ENCODE data around the gene ENOSF1. TPM values are rescaled to one million over a fixed set of nuclear protein-coding genes. Genes with fewer than 3 reads are reported as not detected.

The ENOSF1 gene
- polyA plus RNA-seq, 2 of the 4 experiments (the other 2 are of a cell fraction) = 27.3 to 30.0 TPM

GRCh38 chr18:711657-712400, 601 bp downstream of the ENOSF1 start (continued):
- TF ChIP-seq HMGXB4 (CRISPR knock-in tag; IDR thresholded peaks at IDR 0.05; ENCODE audit: borderline replicate concordance) = no peak
- TF ChIP-seq CHD4 (IDR thresholded peaks at IDR 0.05; ENCODE audit: borderline replicate concordance) = no peak
- TF ChIP-seq CHD2 (IDR thresholded peaks at IDR 0.05; ENCODE audit: low read length, partially characterized antibody) = no peak
- no peak for TF ChIP-seq MYC (IDR thresholded peaks at IDR 0.05; ENCODE audit: borderline replicate concordance, low read length)
- no peak for TF ChIP-seq POLR2AphosphoS2 (conservative IDR thresholded peaks at IDR 0.05; ENCODE audit: low read length)
- TF ChIP-seq NFE2L2 (conservative IDR thresholded peaks at IDR 0.05; ENCODE audit: low read length) = no peak
- TF ChIP-seq, protein P1, sequence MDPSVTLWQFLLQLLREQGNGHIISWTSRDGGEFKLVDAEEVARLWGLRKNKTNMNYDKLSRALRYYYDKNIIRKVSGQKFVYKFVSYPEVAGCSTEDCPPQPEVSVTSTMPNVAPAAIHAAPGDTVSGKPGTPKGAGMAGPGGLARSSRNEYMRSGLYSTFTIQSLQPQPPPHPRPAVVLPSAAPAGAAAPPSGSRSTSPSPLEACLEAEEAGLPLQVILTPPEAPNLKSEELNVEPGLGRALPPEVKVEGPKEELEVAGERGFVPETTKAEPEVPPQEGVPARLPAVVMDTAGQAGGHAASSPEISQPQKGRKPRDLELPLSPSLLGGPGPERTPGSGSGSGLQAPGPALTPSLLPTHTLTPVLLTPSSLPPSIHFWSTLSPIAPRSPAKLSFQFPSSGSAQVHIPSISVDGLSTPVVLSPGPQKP (IDR thresholded peaks at IDR 0.05; ENCODE audit: low read depth, low read length) = no peak
- no peak for TF ChIP-seq RAD21 (conservative IDR thresholded peaks at IDR 0.05 in 1 of 2, IDR thresholded peaks at IDR 0.05 in 1 of 2)
- no peak for TF ChIP-seq PBX3 (IDR thresholded peaks at IDR 0.05)
- TF ChIP-seq KDM5A (IDR thresholded peaks at IDR 0.05) = no peak
- no peak for TF ChIP-seq JUNB (IDR thresholded peaks at IDR 0.05)
- no peak for TF ChIP-seq FOXS1 (CRISPR knock-in tag; IDR thresholded peaks at IDR 0.05)
- no peak for TF ChIP-seq MAFK (IDR thresholded peaks at IDR 0.05; ENCODE audit: partially characterized antibody)
- peak; percentile 29 for TF ChIP-seq CTCF (IDR thresholded peaks at IDR 0.05)
- no peak for TF ChIP-seq ZSCAN20 (CRISPR knock-in tag; IDR thresholded peaks at IDR 0.05)
- TF ChIP-seq SREBF2 (IDR thresholded peaks at IDR 0.05) = no peak
- TF ChIP-seq TP53 (CRISPR knock-in tag; IDR thresholded peaks at IDR 0.05) = no peak
- 0 out of 2 replicates have a peak, but pooled peaks have one; percentile 32 for TF ChIP-seq PHF8 (IDR thresholded peaks at IDR 0.05; ENCODE audit: borderline replicate concordance, low read depth)
- TF ChIP-seq EP300 (IDR thresholded peaks at IDR 0.05) = no peak
- TF ChIP-seq RNF2 (IDR thresholded peaks at IDR 0.05; ENCODE audit: borderline replicate concordance, low read depth) = no peak
- no peak for TF ChIP-seq KDM1A (IDR thresholded peaks at IDR 0.05; ENCODE audit: low read depth)
- TF ChIP-seq JUN (IDR thresholded peaks at IDR 0.05) = no peak; a peak in 1 of 5 replicates
- TF ChIP-seq ZC3H11A (IDR thresholded peaks at IDR 0.05) = no peak
- TF ChIP-seq ZNF302 (CRISPR knock-in tag; IDR thresholded peaks at IDR 0.05) = no peak
- TF ChIP-seq RFX5 (IDR thresholded peaks at IDR 0.05) = no peak
- no peak for TF ChIP-seq HOXB5 (CRISPR knock-in tag; IDR thresholded peaks at IDR 0.05)
- TF ChIP-seq, protein P2, sequence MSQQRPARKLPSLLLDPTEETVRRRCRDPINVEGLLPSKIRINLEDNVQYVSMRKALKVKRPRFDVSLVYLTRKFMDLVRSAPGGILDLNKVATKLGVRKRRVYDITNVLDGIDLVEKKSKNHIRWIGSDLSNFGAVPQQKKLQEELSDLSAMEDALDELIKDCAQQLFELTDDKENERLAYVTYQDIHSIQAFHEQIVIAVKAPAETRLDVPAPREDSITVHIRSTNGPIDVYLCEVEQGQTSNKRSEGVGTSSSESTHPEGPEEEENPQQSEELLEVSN (IDR thresholded peaks at IDR 0.05; ENCODE audit: borderline replicate concordance, low read depth) = peak; percentile 34; the same call in 1 of the 2 replicates
- TF ChIP-seq, protein P3, sequence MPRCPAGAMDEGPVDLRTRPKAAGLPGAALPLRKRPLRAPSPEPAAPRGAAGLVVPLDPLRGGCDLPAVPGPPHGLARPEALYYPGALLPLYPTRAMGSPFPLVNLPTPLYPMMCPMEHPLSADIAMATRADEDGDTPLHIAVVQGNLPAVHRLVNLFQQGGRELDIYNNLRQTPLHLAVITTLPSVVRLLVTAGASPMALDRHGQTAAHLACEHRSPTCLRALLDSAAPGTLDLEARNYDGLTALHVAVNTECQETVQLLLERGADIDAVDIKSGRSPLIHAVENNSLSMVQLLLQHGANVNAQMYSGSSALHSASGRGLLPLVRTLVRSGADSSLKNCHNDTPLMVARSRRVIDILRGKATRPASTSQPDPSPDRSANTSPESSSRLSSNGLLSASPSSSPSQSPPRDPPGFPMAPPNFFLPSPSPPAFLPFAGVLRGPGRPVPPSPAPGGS (IDR thresholded peaks at IDR 0.05) = no peak

Measured in A549 (cell line).